ENCODE results near the gene CAMK2A.
A peak's percentile ranks its signal among the peaks of the same experiment; 100 is the strongest.

CAMK2A gene

DNA sequence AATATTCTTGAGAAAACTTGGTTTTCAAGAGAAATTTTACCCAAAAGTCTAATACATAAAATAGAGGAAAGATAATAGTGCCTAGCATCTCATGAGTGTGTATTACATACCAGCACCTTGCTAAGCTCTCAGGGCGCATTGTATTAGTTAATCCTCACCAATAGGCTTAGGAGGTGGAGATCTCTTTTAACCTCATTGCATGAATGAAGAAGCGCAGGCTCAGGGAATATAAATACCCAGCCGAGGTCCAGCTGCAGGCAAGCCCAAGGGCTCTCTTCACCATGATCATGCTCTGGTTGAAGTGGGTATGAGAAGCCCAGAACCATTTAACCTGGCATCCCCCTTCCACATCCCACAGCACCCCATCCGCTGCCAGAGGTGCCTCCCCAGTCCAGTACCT lies 46.0 kb downstream of the CAMK2A start:
- no peaks in the 10 kb centered on the region for H3K36me3 Mint-ChIP-seq (ENCODE audit: low read depth)
- peak overlapping the region; percentile 62 to 80 (median 79) for H3K27ac Mint-ChIP-seq
- peaks cover 53% of the 10 kb centered on the region for H3K4me1 Mint-ChIP-seq
- peak overlapping the region; percentile 80 to 84 (median 80) for H3K4me3 Mint-ChIP-seq
- H3K27me3 Mint-ChIP-seq (ENCODE audit: low read depth): peaks cover 13% of the 10 kb centered on the region
- no peaks in the 10 kb centered on the region for H3K9me3 Mint-ChIP-seq
- TF ChIP-seq, protein P1, sequence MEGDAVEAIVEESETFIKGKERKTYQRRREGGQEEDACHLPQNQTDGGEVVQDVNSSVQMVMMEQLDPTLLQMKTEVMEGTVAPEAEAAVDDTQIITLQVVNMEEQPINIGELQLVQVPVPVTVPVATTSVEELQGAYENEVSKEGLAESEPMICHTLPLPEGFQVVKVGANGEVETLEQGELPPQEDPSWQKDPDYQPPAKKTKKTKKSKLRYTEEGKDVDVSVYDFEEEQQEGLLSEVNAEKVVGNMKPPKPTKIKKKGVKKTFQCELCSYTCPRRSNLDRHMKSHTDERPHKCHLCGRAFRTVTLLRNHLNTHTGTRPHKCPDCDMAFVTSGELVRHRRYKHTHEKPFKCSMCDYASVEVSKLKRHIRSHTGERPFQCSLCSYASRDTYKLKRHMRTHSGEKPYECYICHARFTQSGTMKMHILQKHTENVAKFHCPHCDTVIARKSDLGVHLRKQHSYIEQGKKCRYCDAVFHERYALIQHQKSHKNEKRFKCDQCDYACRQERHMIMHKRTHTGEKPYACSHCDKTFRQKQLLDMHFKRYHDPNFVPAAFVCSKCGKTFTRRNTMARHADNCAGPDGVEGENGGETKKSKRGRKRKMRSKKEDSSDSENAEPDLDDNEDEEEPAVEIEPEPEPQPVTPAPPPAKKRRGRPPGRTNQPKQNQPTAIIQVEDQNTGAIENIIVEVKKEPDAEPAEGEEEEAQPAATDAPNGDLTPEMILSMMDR (IDR thresholded peaks at IDR 0.05; ENCODE audit: unreplicated experiment in 3 of 3): no peak

DNA sequence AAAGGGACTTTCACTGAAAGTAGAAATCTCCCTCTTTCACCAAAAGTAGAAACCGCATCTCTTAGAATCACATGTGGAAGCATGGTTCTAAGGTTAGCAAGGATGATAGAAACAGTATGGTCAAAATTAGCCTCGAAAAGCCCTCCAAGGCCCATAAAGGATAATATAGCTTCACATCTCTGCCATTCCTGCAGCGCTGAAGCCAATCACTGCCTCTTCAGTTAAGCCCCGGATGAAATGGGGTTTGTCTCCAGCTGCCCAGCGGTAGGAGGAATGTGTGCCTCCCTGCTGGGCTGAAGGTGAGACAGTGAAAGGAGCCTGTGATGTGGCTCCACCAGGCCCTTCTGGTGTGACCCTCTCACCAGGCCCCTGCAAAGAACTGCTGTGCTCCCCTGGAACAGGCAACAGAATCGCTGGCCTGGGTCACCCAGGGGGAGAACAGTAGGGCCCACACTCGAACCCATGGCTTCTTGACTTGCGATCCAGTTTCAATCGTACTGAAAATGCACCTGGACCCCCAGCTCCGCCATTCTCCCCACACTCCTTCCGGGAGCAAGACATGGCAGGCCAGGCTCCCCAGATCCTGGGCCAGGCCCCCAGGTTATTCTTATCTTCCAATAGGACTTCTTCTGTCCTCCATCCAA lies 47.2 kb downstream of the CAMK2A start:
- TF ChIP-seq, protein P1 (IDR thresholded peaks at IDR 0.05; ENCODE audit: unreplicated experiment in 3 of 3): no peak
- no peaks in the 10 kb centered on the region for H3K9me3 Mint-ChIP-seq
- H3K36me3 Mint-ChIP-seq (ENCODE audit: low read depth): no peaks in the 10 kb centered on the region
- H3K4me3 Mint-ChIP-seq: peak overlapping the region in 1 of 3 experiments; percentile 23
- H3K4me1 Mint-ChIP-seq: peaks cover 51% of the 10 kb centered on the region
- peak overlapping the region; percentile 81 to 91 (median 82) for H3K27ac Mint-ChIP-seq
- H3K27me3 Mint-ChIP-seq (ENCODE audit: low read depth): peaks cover 13% of the 10 kb centered on the region

DNA sequence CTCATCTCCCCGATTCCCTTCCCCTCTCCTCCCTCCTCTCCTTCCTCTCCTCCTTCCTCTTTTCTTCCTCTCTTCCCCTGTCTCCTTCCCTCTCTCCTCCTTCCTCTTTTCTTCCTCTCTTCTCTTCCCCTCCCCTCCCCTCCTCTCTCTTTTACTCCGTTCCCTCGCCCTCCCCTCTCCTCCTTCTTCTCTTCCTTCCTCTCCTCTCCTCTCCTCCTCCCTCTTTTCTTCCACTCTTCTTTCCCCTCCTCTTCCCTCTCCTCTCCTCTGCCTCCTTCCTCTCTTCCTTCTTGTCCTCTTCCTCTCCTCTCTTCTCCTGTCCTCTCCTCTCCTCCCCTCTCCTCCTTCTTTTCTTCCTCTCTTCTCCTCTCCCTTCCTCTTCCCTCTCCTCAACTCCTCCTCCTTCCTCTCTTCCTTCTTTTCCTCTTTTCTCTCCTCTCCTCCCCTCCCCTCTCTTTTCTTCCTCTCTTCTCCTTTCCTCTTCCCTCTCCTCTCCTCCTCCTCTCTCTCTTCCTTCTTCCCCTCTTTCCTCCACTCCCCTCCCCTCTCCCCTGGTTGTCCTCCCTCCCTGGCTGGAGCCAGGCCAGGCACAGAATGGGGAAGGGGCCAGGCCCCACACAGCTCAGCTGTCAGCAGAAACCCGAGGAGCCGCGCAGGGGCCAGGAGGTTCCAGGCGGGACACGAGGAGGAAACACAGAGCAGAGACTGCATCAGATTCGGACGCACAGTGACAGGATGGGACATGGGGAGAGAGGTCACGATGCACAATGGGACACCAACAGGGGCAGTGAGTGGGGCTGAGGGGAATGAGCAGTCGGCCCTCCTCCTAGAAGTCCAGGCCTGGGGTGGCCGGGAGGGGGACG lies 48.0 kb downstream of the CAMK2A start:
- Mint-ChIP-seq H3K4me1 (peaks cover 42% of the 10 kb centered on the region), H3K9me3 (no peaks in the 10 kb centered on the region), H3K27me3 (ENCODE audit: low read depth) (peaks cover 8% of the 10 kb centered on the region), H3K27ac (peak overlapping the region; percentile 81 to 91 (median 82)), H3K4me3 (peak overlapping the region; percentile 10 to 57 (median 23)), H3K36me3 (ENCODE audit: low read depth) (no peaks in the 10 kb centered on the region)
- TF ChIP-seq, protein P1 (IDR thresholded peaks at IDR 0.05; ENCODE audit: unreplicated experiment in 3 of 3): no peak

DNA sequence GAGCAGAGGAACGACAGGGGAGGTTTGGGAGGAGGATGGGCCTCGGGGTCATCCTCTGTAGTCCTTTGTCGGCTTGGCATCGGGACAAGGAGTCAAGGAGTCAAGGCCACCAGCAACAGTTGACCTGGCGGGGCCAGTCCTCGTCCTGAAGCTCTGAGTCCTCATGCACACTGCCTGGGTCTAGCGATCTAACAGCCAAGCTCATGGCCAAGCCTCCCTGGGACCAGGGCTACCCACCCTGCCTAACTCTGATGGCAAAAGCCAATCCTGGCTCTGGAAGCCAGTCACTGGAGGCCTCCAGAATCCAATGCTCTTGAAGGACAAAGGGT lies 49.8 kb downstream of the CAMK2A start:
- Mint-ChIP-seq H3K9me3 (no peaks in the 10 kb centered on the region), H3K27ac (no peak overlapping the region)
- TF ChIP-seq, protein P1 (IDR thresholded peaks at IDR 0.05; ENCODE audit: unreplicated experiment in 3 of 3): no peak

DNA sequence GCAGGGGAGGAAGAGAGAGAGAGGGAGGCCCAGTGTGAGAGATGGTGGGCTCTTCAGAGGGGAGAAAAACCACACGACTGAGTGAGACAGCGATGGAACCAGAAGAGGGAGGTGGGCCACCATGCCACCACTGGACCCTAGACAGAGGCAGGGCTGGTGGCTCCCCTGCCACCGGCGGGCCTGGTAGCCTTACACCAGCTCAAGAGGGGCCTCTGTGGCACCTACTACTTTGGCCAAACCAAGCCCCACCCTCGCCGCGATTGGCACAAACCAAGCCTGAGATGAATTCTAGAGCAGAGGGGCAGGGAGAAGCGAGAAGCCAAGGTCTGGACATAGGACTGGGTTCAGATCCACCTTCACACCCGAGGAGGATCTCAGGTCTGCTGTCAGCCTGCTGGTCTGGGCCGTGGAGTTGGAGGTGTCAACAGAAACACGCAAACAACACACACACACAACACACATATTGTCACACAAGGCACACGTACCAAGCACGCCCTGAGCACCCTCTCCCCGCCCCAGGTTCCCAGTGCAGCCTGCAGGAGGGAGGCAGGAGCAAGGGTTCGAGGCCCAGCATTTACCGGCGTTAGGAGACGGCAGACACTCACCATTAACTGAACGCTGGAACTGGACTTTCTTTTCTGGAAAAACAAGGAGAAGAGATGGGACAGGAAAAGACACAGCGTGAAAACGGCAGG lies 50.3 kb downstream of the CAMK2A start:
- Mint-ChIP-seq H3K27ac (no peak overlapping the region), H3K4me1 (peaks cover 43% of the 10 kb centered on the region), H3K9me3 (no peaks in the 10 kb centered on the region), H3K4me3 (no peak overlapping the region), H3K27me3 (ENCODE audit: low read depth) (peaks cover 8% of the 10 kb centered on the region), H3K36me3 (ENCODE audit: low read depth) (no peaks in the 10 kb centered on the region)
- TF ChIP-seq, protein P1 (IDR thresholded peaks at IDR 0.05; ENCODE audit: unreplicated experiment in 3 of 3): no peak

More for the DNA sequence above, 49.8 kb downstream of the CAMK2A start:
- peaks cover 43% of the 10 kb centered on the region for H3K4me1 Mint-ChIP-seq
- no peaks in the 10 kb centered on the region for H3K36me3 Mint-ChIP-seq (ENCODE audit: low read depth)
- no peak overlapping the region for H3K4me3 Mint-ChIP-seq
- H3K27me3 Mint-ChIP-seq (ENCODE audit: low read depth): peaks cover 8% of the 10 kb centered on the region

Measured in nephron (organoid).